Measurements from ENCODE around the gene TLX1.

TLX1 gene

GRCh38 chr10:101130984-101131961 lies at the start of gene TLX1:
TSS of gene TLX1 (plus strand) at chr10:101131300. CDS start at chr10:101131542, 242 bp downstream.
- DNase-seq: no peak

DNA sequence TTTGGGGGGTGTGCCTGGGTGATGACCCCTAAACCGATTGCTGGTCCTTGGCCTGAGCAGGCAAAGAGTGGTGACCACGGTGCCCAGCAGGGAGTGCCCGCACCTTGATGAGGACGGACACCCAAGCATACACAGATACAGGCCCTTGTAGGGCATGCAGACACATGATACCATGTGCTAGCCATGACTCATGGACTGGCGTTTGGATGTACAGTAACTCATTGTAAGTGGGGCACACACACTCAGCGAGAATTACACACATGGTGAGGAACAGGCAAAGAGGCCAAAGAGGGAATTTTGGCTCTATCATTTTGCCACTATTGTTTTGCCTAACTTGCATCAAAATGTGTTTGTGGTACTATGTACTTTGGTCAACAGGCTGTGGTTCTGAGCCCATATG lies 45.3 kb upstream of the TLX1 start:
- no peak for DNase-seq

- no peak for DNase-seq
These were observed 43.7 kb upstream of the TLX1 start for GRCh38 chr10:101087376-101087775.

GRCh38 chr10:101087965-101088364 lies 43.1 kb upstream of the TLX1 start:
- DNase-seq: no peak

GRCh38 chr10:101089520-101090299 lies 41.4 kb upstream of the TLX1 start:
- no peak for DNase-seq

DNA sequence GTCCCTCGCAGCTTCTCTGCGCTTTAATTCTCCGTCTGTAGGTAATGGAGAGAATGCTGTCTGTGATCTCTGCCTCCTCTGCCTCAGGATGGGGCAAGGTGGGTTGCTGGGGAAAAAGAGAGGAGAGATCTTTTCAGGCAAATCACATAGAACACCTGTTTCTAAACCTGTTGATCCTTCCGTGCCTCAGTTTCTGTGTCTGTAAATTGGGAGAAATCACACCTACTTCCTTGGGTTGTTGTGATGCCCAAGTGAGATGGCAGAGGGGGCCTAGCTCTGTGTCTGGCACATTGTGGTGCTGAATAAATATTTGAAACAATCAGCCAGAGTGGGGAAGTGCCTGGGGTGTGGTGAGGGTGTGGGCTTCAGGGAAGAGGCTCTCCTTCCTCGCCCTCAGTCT lies 40.5 kb upstream of the TLX1 start:
- no peak for DNase-seq

DNA sequence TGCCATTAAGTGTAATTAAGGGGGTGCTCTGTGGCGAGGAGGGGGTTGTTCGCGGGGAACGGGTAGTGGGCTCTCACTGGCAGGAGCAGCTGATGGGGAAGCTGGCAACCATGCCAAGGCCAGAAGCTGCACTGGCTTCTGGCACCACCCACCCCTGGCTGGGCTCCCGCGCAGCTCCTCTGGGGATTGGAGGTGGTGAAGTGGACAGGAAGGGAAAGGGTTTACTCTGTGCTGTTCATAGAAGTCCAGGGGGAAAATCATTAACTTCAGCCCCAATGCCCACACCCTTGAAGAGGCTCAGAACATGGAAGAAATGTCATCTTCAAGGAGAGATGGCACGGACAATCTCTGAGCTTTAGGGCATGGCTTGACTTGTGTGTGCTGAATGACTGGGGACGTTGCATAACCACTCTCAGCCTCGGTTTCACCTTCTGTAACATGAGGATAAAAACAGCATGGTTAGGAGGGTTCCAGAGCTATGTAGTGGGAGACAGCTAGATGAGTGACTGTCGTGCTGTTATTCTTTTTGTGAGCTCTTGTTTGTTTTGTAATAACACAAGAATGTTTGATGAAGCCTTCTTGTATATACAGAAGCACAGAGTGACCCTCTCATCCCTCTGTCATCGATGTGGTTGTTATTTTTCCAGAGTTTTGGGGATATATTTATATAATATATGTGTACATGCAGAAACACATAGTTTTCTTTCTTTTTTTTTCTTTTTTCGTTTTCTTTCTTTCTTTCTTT lies 39.4 kb upstream of the TLX1 start:
- no peak for DNase-seq

GRCh38 chr10:101092881-101093354 lies 38.2 kb upstream of the TLX1 start:
- no peak for DNase-seq

GRCh38 chr10:101094121-101094879 lies 36.8 kb upstream of the TLX1 start:
- no peak for DNase-seq

- DNase-seq: no peak
These were observed 36.1 kb upstream of the TLX1 start for GRCh38 chr10:101095004-101095403.

GRCh38 chr10:101095550-101096213 lies 35.4 kb upstream of the TLX1 start:
- peak in 30 of 51 donors; percentile 1 to 56 (median 12) for DNase-seq

- DNase-seq: no peak
These were observed 34.7 kb upstream of the TLX1 start for GRCh38 chr10:101096378-101096777.

DNA sequence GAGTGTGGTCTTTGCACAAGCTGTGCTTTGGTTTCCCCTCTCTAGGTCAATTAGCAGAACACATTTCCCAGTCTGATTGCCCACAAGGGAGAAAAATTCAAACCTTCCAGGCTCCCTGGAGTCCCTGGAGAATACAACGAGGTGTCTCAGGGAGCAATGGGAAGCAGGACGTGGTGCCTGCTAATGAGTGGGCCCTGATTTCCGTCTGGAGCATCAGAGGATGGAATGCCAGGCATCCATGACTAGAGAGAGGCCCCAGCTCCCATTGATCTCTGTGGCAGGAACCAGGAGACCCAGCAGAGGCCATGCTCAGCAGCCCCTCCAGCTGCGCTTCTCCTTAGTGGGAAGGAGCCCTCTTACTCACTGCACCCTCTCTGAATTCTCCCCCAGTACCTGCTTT lies 33.2 kb upstream of the TLX1 start:
- DNase-seq: no peak

DNA sequence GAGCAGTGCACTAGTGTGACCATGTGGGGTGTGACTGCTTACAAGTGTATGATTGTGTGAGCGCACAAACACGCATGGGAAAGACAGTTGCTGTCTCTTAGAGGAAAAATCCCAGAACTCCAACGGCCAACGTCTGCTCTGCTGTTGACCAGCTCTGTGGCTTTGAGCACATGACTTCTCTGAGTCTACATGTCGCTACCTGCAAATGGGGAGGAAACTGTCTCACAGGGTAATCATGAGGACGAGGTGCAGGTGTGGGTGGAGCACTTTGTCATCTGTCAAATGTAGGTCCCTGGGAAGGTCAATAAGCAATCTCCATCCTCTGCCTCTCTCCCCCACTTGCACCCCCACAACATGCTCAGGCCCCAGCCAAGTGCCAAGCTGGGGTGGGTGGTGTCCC lies 31.2 kb upstream of the TLX1 start:
- no peak for DNase-seq

- DNase-seq: no peak
These were observed 29.7 kb upstream of the TLX1 start for GRCh38 chr10:101101372-101101881.

GRCh38 chr10:101103430-101103829 lies 27.7 kb upstream of the TLX1 start:
- DNase-seq: no peak

DNA sequence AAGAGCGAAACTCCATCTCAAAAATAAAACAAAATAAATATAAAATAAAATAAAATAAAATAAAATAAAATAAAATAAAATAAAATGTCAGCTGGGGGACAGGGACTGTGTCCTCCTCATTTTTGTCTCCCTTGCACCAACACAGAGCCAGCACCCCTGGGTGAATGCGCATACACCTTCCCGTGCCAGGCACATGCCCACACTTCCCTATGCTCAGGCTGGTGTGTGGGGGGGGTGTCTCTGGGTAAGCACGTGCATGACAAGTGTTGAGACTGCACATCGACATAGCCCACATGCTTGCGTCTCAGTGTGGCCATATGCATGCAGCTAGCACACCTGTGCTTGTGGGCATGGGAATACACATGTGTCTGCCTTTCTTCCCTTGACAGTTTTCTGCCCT lies 24.7 kb upstream of the TLX1 start:
- no peak for DNase-seq

DNA sequence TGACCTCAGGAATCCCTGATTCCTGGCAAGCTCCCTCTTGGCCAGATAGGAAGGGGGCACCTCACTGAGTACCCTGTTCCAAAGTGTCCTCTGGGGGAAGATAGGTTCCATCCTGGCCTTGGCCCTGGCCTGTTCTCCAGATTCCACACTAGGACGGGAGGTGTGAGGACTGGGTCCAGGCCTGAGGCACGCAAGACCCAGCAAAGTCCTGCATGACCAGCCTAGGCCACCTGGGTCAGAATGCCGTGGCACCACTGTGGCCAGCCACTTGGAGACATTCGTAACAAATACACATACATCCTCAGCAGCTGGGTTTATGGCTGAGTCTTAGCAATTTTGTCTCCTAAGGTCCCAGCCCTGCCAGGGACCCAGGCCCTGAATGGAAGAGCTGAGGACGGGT lies 23.3 kb upstream of the TLX1 start:
- no peak for DNase-seq

GRCh38 chr10:101110856-101111523 lies 20.1 kb upstream of the TLX1 start:
- no peak for DNase-seq
